HEK293 (cell line): ENCODE measurements around the gene RIPOR3.

Source experiments
- CTCF ChIA-PET: fragments of 350-600 bp; formaldehyde crosslinking; extraction: SDS; loops from one replicate; lab custom pipeline; 2021; ENCODE audit warnings: antibody characterized with exemption; lab: Yijun Ruan, JAX
- POLR2A ChIA-PET: fragments of 300-600 bp; formaldehyde crosslinking; extraction: SDS; loops from one replicate; lab custom pipeline; 2020; ENCODE audit warnings: antibody characterized with exemption, inconsistent platforms; lab: Yijun Ruan, JAX
- H3K27ac ChIP-seq: fragments of 200-500 bp; sonication (Bioruptor generic); 2 replicates; pipeline ENCODE4 v1.5.1; 2014; ENCODE audit warnings: low read depth, low read length, control low read depth, inconsistent platforms; ENCODE audit errors: extremely low read depth
- H3K36me3 ChIP-seq, 2 experiments: fragments of 200-500 bp in 1 of 2; sonication (Bioruptor generic) in 1 of 2; 1 replicate in 1 of 2; 2 replicates in 1 of 2; pipeline ENCODE4 v1.5.1; 2014 to 2017; ENCODE audit warnings: inconsistent platforms in 2 of 2, low read length in 2 of 2; ENCODE audit not compliant: control insufficient read depth in 2 of 2, insufficient read depth in 1 of 2
- H3K4me1 ChIP-seq: fragments of 200-500 bp; sonication (Bioruptor generic); 2 replicates; pipeline ENCODE4 v1.5.1; 2014; ENCODE audit warnings: mild to moderate bottlenecking, low read length, inconsistent platforms; ENCODE audit not compliant: control insufficient read depth, insufficient read depth
- H3K4me3 ChIP-seq: 2 replicates; pipeline ENCODE4 v1.5.1; 2011; ENCODE audit warnings: low read depth, mild to moderate bottlenecking, control low read depth, low read length, moderate library complexity
- H3K9me3 ChIP-seq: fragments of 200-500 bp; sonication (Bioruptor generic); 2 replicates; pipeline ENCODE4 v1.5.1; 2014; ENCODE audit warnings: low read depth, low read length, inconsistent platforms; ENCODE audit not compliant: control insufficient read depth, insufficient read depth
- GLI4 ChIP-seq: fragments of 450-650 bp; formaldehyde crosslinking; IDR thresholded peaks from 2 replicates; pipeline ENCODE4 v1.5.1; 2016; ENCODE audit warnings: missing biosample characterization, missing genetic modification characterization
- OVOL3 ChIP-seq: fragments of 450-650 bp; formaldehyde crosslinking; IDR thresholded peaks from 2 replicates; pipeline ENCODE4 v1.5.1; 2016; ENCODE audit warnings: missing biosample characterization, missing genetic modification characterization
- RBAK ChIP-seq: fragments of 450-650 bp; formaldehyde crosslinking; IDR thresholded peaks from 2 replicates; pipeline ENCODE4 v1.5.1; 2016; ENCODE audit warnings: missing biosample characterization, missing genetic modification characterization
- WT1 ChIP-seq: fragments of 450-650 bp; formaldehyde crosslinking; IDR thresholded peaks from 2 replicates; pipeline ENCODE4 v1.5.1; 2016; ENCODE audit warnings: missing biosample characterization, missing genetic modification characterization
- ZBTB17 ChIP-seq: fragments of 450-650 bp; formaldehyde crosslinking; IDR thresholded peaks from 2 replicates; pipeline ENCODE4 v1.5.1; 2016; ENCODE audit warnings: missing biosample characterization, missing genetic modification characterization
- ZIC2 ChIP-seq: fragments of 450-650 bp; formaldehyde crosslinking; IDR thresholded peaks from 2 replicates; pipeline ENCODE4 v1.5.1; 2016; ENCODE audit warnings: missing biosample characterization, missing genetic modification characterization
- ZNF121 ChIP-seq: fragments of 450-650 bp; formaldehyde crosslinking; IDR thresholded peaks from 2 replicates; pipeline ENCODE4 v1.5.1; 2016; ENCODE audit warnings: missing biosample characterization, missing genetic modification characterization
- ZNF214 ChIP-seq: fragments of 450-650 bp; formaldehyde crosslinking; IDR thresholded peaks from 2 replicates; pipeline ENCODE4 v1.5.1; 2017; ENCODE audit warnings: missing biosample characterization, mild to moderate bottlenecking, missing genetic modification characterization, borderline replicate concordance
- ZNF23 ChIP-seq: fragments of 450-650 bp; formaldehyde crosslinking; IDR thresholded peaks from 2 replicates; pipeline ENCODE4 v1.5.1; 2016; ENCODE audit warnings: missing biosample characterization, missing genetic modification characterization, borderline replicate concordance
- ZNF324 ChIP-seq: fragments of 450-650 bp; formaldehyde crosslinking; IDR thresholded peaks from 2 replicates; pipeline ENCODE4 v1.5.1; 2016; ENCODE audit warnings: missing biosample characterization, missing genetic modification characterization
- ZNF354C ChIP-seq: fragments of 450-650 bp; formaldehyde crosslinking; IDR thresholded peaks from 2 replicates; pipeline ENCODE4 v1.5.1; 2016; ENCODE audit warnings: missing biosample characterization, missing genetic modification characterization, low read depth, borderline replicate concordance
- ZNF37A ChIP-seq: fragments of 450-650 bp; IDR thresholded peaks from 2 replicates; pipeline ENCODE4 v1.5.1; 2018; ENCODE audit warnings: missing biosample characterization, missing genetic modification characterization
- ZNF423 ChIP-seq: fragments of 450-650 bp; formaldehyde crosslinking; IDR thresholded peaks from 2 replicates; pipeline ENCODE4 v1.5.1; 2016; ENCODE audit warnings: missing biosample characterization, missing genetic modification characterization
- ZNF555 ChIP-seq: fragments of 450-650 bp; formaldehyde crosslinking; conservative IDR thresholded peaks from 2 replicates; pipeline ENCODE4 v1.5.1; 2017; ENCODE audit warnings: missing biosample characterization, mild to moderate bottlenecking, missing genetic modification characterization, inconsistent platforms
- ZNF600 ChIP-seq: fragments of 450-650 bp; formaldehyde crosslinking; IDR thresholded peaks from 2 replicates; pipeline ENCODE4 v1.5.1; 2016; ENCODE audit warnings: missing biosample characterization, missing genetic modification characterization
- ZNF623 ChIP-seq: fragments of 450-650 bp; formaldehyde crosslinking; IDR thresholded peaks from 2 replicates; pipeline ENCODE4 v1.5.1; 2016; ENCODE audit warnings: missing biosample characterization, missing genetic modification characterization
- ZNF791 ChIP-seq: fragments of 450-650 bp; formaldehyde crosslinking; IDR thresholded peaks from 2 replicates; pipeline ENCODE4 v1.5.1; 2016; ENCODE audit warnings: missing biosample characterization, missing genetic modification characterization
- TF ChIP-seq, protein P1 (sequence below): fragments of 450-650 bp; formaldehyde crosslinking; IDR thresholded peaks from 2 replicates; pipeline ENCODE4 v1.5.1; 2016; ENCODE audit warnings: missing biosample characterization, missing genetic modification characterization
- TF ChIP-seq, protein P2 (sequence below): fragments of 450-650 bp; formaldehyde crosslinking; conservative IDR thresholded peaks from 2 replicates; pipeline ENCODE4 v1.5.1; 2016; ENCODE audit warnings: low read depth, missing biosample characterization, missing genetic modification characterization
- TF ChIP-seq, protein P3 (sequence below): fragments of 450-650 bp; formaldehyde crosslinking; IDR thresholded peaks from 2 replicates; pipeline ENCODE4 v1.5.1; 2016; ENCODE audit warnings: missing biosample characterization, missing genetic modification characterization
- TF ChIP-seq, protein P4 (sequence below): fragments of 450-650 bp; formaldehyde crosslinking; IDR thresholded peaks from 2 replicates; pipeline ENCODE4 v1.5.1; 2016; ENCODE audit warnings: missing biosample characterization, missing genetic modification characterization
- TF ChIP-seq, protein P5 (sequence below): fragments of 450-650 bp; formaldehyde crosslinking; IDR thresholded peaks from 2 replicates; pipeline ENCODE4 v1.5.1; 2016; ENCODE audit warnings: missing biosample characterization, missing genetic modification characterization, borderline replicate concordance

The RIPOR3 gene

DNA sequence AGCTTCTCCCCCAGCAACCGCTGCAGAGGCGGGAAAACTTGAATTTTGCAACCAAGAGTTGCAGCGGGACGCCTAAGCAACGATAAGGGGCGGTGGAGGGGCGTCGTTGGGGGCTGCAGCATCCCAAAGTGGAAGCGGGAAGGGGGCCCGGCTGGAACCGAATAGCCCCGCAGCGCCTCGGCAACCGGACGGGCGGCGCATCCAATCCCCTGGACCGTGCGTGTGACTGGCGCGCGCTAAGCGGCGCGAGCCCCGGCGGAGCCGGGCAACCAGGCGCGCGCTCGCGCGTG lies 39.4 kb upstream of the RIPOR3 start:
- Histone ChIP-seq H3K4me3 (peak overlapping the region; percentile 51), H3K27ac (peak overlapping the region; percentile 44; the same call in 1 of the 2 replicates), H3K36me3 (peaks cover 3 to 4% of the 10 kb centered on the region in 2 experiments; a peak in 2 of 3 replicates), H3K4me1 (peaks cover 11% of the 10 kb centered on the region), H3K9me3 (no peaks in the 10 kb centered on the region)
- CTCF ChIA-PET = interaction anchor here (1.5 kb wide), 1 partner anchor 19 kb away, joined by 7 read pairs; no protein-coding TSS in a partner anchor
- POLR2A ChIA-PET = interaction anchor here (0.7 to 1.2 kb wide), 3 partner anchors 13 to 17 kb away, joined by 3 to 4 read pairs (median 4); no protein-coding TSS in a partner anchor
- TF ChIP-seq ZNF23 (no peak), OVOL3 (tag by site-specific recombination) (no peak), GLI4 (tag by site-specific recombination) (no peak), ZIC2 (tag by site-specific recombination) (peak; percentile 59; the same call in 1 of the 2 replicates), ZNF623 (tag by site-specific recombination) (no peak), ZNF423 (tag by site-specific recombination) (no peak), ZNF354C (tag by site-specific recombination) (no peak), ZNF324 (tag by site-specific recombination) (no peak), ZNF791 (tag by site-specific recombination) (no peak), WT1 (no peak), ZBTB17 (tag by site-specific recombination) (no peak), ZNF600 (tag by site-specific recombination) (peak; percentile 38; the same call in 1 of the 2 replicates), ZNF214 (no peak), RBAK (tag by site-specific recombination) (no peak), ZNF121 (tag by site-specific recombination) (no peak), ZNF37A (tag by site-specific recombination) (no peak), ZNF555 (no peak)
- TF ChIP-seq, protein P1, sequence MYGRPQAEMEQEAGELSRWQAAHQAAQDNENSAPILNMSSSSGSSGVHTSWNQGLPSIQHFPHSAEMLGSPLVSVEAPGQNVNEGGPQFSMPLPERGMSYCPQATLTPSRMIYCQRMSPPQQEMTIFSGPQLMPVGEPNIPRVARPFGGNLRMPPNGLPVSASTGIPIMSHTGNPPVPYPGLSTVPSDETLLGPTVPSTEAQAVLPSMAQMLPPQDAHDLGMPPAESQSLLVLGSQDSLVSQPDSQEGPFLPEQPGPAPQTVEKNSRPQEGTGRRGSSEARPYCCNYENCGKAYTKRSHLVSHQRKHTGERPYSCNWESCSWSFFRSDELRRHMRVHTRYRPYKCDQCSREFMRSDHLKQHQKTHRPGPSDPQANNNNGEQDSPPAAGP (tag by site-specific recombination) = peak; percentile 28; the same call in 1 of the 2 replicates
- TF ChIP-seq, protein P2, sequence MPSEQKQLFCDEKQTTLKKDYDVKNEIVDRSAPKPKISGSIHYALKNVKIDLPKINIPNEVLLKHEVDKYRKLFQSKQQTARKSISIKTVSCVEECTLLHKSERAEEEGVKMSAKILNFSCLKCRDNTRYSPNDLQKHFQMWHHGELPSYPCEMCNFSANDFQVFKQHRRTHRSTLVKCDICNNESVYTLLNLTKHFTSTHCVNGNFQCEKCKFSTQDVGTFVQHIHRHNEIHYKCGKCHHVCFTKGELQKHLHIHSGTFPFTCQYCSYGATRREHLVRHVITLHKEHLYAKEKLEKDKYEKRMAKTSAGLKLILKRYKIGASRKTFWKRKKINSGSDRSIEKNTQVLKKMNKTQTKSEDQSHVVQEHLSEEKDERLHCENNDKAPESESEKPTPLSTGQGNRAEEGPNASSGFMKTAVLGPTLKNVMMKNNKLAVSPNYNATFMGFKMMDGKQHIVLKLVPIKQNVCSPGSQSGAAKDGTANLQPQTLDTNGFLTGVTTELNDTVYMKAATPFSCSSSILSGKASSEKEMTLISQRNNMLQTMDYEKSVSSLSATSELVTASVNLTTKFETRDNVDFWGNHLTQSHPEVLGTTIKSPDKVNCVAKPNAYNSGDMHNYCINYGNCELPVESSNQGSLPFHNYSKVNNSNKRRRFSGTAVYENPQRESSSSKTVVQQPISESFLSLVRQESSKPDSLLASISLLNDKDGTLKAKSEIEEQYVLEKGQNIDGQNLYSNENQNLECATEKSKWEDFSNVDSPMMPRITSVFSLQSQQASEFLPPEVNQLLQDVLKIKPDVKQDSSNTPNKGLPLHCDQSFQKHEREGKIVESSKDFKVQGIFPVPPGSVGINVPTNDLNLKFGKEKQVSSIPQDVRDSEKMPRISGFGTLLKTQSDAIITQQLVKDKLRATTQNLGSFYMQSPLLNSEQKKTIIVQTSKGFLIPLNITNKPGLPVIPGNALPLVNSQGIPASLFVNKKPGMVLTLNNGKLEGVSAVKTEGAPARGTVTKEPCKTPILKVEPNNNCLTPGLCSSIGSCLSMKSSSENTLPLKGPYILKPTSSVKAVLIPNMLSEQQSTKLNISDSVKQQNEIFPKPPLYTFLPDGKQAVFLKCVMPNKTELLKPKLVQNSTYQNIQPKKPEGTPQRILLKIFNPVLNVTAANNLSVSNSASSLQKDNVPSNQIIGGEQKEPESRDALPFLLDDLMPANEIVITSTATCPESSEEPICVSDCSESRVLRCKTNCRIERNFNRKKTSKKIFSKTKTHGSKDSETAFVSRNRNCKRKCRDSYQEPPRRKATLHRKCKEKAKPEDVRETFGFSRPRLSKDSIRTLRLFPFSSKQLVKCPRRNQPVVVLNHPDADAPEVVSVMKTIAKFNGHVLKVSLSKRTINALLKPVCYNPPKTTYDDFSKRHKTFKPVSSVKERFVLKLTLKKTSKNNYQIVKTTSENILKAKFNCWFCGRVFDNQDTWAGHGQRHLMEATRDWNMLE (tag by site-specific recombination) = no peak
- TF ChIP-seq, protein P3, sequence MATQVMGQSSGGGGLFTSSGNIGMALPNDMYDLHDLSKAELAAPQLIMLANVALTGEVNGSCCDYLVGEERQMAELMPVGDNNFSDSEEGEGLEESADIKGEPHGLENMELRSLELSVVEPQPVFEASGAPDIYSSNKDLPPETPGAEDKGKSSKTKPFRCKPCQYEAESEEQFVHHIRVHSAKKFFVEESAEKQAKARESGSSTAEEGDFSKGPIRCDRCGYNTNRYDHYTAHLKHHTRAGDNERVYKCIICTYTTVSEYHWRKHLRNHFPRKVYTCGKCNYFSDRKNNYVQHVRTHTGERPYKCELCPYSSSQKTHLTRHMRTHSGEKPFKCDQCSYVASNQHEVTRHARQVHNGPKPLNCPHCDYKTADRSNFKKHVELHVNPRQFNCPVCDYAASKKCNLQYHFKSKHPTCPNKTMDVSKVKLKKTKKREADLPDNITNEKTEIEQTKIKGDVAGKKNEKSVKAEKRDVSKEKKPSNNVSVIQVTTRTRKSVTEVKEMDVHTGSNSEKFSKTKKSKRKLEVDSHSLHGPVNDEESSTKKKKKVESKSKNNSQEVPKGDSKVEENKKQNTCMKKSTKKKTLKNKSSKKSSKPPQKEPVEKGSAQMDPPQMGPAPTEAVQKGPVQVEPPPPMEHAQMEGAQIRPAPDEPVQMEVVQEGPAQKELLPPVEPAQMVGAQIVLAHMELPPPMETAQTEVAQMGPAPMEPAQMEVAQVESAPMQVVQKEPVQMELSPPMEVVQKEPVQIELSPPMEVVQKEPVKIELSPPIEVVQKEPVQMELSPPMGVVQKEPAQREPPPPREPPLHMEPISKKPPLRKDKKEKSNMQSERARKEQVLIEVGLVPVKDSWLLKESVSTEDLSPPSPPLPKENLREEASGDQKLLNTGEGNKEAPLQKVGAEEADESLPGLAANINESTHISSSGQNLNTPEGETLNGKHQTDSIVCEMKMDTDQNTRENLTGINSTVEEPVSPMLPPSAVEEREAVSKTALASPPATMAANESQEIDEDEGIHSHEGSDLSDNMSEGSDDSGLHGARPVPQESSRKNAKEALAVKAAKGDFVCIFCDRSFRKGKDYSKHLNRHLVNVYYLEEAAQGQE (tag by site-specific recombination) = no peak
- TF ChIP-seq, protein P4, sequence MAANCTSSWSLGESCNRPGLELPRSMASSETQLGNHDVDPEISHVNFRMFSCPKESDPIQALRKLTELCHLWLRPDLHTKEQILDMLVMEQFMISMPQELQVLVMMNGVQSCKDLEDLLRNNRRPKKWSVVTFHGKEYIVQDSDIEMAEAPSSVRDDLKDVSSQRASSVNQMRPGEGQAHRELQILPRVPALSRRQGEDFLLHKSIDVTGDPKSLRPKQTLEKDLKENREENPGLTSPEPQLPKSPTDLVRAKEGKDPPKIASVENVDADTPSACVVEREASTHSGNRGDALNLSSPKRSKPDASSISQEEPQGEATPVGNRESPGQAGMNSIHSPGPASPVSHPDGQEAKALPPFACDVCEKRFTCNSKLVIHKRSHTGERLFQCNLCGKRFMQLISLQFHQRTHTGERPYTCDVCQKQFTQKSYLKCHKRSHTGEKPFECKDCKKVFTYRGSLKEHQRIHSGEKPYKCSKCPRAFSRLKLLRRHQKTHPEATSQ (tag by site-specific recombination) = 0 out of 2 replicates have a peak, but pooled peaks have one; percentile 27
- TF ChIP-seq, protein P5, sequence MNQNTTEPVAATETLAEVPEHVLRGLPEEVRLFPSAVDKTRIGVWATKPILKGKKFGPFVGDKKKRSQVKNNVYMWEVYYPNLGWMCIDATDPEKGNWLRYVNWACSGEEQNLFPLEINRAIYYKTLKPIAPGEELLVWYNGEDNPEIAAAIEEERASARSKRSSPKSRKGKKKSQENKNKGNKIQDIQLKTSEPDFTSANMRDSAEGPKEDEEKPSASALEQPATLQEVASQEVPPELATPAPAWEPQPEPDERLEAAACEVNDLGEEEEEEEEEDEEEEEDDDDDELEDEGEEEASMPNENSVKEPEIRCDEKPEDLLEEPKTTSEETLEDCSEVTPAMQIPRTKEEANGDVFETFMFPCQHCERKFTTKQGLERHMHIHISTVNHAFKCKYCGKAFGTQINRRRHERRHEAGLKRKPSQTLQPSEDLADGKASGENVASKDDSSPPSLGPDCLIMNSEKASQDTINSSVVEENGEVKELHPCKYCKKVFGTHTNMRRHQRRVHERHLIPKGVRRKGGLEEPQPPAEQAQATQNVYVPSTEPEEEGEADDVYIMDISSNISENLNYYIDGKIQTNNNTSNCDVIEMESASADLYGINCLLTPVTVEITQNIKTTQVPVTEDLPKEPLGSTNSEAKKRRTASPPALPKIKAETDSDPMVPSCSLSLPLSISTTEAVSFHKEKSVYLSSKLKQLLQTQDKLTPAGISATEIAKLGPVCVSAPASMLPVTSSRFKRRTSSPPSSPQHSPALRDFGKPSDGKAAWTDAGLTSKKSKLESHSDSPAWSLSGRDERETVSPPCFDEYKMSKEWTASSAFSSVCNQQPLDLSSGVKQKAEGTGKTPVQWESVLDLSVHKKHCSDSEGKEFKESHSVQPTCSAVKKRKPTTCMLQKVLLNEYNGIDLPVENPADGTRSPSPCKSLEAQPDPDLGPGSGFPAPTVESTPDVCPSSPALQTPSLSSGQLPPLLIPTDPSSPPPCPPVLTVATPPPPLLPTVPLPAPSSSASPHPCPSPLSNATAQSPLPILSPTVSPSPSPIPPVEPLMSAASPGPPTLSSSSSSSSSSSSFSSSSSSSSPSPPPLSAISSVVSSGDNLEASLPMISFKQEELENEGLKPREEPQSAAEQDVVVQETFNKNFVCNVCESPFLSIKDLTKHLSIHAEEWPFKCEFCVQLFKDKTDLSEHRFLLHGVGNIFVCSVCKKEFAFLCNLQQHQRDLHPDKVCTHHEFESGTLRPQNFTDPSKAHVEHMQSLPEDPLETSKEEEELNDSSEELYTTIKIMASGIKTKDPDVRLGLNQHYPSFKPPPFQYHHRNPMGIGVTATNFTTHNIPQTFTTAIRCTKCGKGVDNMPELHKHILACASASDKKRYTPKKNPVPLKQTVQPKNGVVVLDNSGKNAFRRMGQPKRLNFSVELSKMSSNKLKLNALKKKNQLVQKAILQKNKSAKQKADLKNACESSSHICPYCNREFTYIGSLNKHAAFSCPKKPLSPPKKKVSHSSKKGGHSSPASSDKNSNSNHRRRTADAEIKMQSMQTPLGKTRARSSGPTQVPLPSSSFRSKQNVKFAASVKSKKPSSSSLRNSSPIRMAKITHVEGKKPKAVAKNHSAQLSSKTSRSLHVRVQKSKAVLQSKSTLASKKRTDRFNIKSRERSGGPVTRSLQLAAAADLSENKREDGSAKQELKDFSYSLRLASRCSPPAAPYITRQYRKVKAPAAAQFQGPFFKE (tag by site-specific recombination) = no peak
